ENCODE data around the gene ARHGAP27.

ARHGAP27 gene

GRCh38 chr17:45408611-45409421, 23.9 kb downstream of the ARHGAP27 start:
- TF ChIP-seq, protein P1, sequence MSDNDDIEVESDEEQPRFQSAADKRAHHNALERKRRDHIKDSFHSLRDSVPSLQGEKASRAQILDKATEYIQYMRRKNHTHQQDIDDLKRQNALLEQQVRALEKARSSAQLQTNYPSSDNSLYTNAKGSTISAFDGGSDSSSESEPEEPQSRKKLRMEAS (IDR thresholded peaks at IDR 0.05): no peak
- TF ChIP-seq YY1 (IDR thresholded peaks at IDR 0.05; ENCODE audit: low read depth) (no peak), REST (IDR thresholded peaks at IDR 0.05; ENCODE audit: low read depth) (no peak), RAD21 (IDR thresholded peaks at IDR 0.05; ENCODE audit: low read depth) (no peak), FOXM1 (IDR thresholded peaks at IDR 0.05; ENCODE audit: borderline replicate concordance, low read depth) (no peak), ZBTB7A (IDR thresholded peaks at IDR 0.05; ENCODE audit: low read depth) (no peak), CEBPB (IDR thresholded peaks at IDR 0.05) (no peak), CREB1 (IDR thresholded peaks at IDR 0.05; ENCODE audit: low read depth) (no peak), TCF12 (IDR thresholded peaks at IDR 0.05; ENCODE audit: low read depth) (no peak), TAF1 (IDR thresholded peaks at IDR 0.05; ENCODE audit: low read depth) (no peak), EGR1 (IDR thresholded peaks at IDR 0.05) (no peak), TEAD4 (IDR thresholded peaks at IDR 0.05) (no peak), EP300 (IDR thresholded peaks at IDR 0.05; ENCODE audit: borderline replicate concordance) (no peak), NFIC (IDR thresholded peaks at IDR 0.05) (no peak)
- TF ChIP-seq, protein P2, sequence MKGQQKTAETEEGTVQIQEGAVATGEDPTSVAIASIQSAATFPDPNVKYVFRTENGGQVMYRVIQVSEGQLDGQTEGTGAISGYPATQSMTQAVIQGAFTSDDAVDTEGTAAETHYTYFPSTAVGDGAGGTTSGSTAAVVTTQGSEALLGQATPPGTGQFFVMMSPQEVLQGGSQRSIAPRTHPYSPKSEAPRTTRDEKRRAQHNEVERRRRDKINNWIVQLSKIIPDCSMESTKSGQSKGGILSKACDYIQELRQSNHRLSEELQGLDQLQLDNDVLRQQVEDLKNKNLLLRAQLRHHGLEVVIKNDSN (IDR thresholded peaks at IDR 0.05): no peak

GRCh38 chr17:45406107-45406506, 26.6 kb downstream of the ARHGAP27 start:
- TF ChIP-seq RAD21 (IDR thresholded peaks at IDR 0.05; ENCODE audit: low read depth) (no peak), CEBPB (IDR thresholded peaks at IDR 0.05) (no peak), REST (IDR thresholded peaks at IDR 0.05; ENCODE audit: low read depth) (no peak), FOXM1 (IDR thresholded peaks at IDR 0.05; ENCODE audit: borderline replicate concordance, low read depth) (no peak), NFIC (IDR thresholded peaks at IDR 0.05) (no peak), TCF12 (IDR thresholded peaks at IDR 0.05; ENCODE audit: low read depth) (no peak), EGR1 (IDR thresholded peaks at IDR 0.05) (no peak), YY1 (IDR thresholded peaks at IDR 0.05; ENCODE audit: low read depth) (no peak)
- TF ChIP-seq, protein P1 (IDR thresholded peaks at IDR 0.05): no peak
- TF ChIP-seq, protein P2 (IDR thresholded peaks at IDR 0.05): no peak

DNA sequence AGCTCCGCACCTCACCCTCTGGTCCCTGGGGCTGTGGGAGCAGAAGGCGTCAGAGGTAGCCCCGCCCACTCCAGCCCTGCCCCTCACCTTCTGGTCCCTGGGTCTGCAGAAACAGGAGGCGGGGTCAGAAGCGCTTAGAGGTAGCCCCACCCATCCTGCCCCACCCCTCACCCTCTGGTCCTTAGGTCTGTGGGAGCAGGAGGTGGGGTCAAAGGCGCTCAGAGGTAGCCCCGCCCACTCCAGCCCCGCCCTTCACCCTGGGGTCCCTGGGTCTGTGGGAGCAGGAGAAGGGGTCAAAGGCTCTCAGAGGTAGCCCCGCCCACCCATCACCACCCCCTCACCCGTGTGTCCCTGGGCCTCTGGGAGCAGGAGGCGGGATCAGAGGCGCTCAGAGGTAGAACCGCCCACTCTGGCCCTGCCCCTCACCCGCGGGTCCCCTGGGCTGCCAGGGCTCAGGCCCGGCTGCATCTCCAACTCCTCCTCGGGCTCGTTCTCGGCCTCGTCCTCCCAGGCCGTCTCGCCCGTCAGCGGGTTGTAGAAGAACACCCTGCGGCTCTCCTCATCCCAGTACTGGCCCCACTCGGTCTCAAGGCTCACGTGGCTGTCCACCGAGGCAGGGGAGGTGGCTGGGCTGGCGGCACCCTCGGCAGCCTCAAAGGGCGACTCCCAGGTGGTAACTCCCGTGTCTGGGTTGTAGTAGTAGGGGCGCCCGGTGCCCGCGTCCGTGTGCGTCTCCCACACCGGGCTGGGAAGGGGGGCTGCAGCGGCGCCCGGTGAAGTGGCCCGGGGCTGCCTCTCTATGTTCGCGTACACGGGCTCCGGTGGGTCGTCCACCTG, 27.2 kb downstream of the ARHGAP27 start:
- no peak for TF ChIP-seq TCF12 (IDR thresholded peaks at IDR 0.05; ENCODE audit: low read depth)
- no peak for TF ChIP-seq ZBTB7A (IDR thresholded peaks at IDR 0.05; ENCODE audit: low read depth)
- TF ChIP-seq CEBPB (IDR thresholded peaks at IDR 0.05): no peak
- TF ChIP-seq FOXM1 (IDR thresholded peaks at IDR 0.05; ENCODE audit: borderline replicate concordance, low read depth): no peak
- no peak for TF ChIP-seq NFIC (IDR thresholded peaks at IDR 0.05)

DNA sequence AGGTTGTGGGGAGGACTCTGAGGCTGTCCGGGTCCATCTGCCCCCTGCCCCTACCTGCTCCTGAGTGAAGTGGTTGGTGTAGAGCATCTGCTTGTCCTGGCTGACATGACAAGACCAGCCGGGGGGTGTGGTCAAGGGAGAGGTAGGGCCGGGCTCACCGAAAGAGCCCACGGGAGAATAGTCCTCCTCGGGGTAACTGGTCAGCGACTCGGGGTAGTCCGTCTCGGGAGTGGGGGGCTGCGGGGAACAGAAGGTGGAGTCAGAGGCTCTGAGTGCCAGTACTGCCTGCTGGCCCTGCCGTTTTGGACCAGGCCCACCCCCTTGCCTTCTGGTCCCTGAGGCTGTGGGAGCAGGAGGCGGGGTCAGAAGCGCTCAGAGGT, 27.8 kb downstream of the ARHGAP27 start:
- TF ChIP-seq REST (IDR thresholded peaks at IDR 0.05; ENCODE audit: low read depth) (no peak), NFIC (IDR thresholded peaks at IDR 0.05) (no peak), TEAD4 (IDR thresholded peaks at IDR 0.05) (no peak)
